H1 (cell line): ENCODE data around the gene GMNC. TPM values are rescaled to one million over a fixed set of nuclear protein-coding genes. Genes with fewer than 3 reads are reported as not detected.

Experiments
- FOSL1 ChIP-seq: IDR thresholded peaks from 2 replicates; pipeline ENCODE4 v1.6.1; 2011; ENCODE audit warnings: mild to moderate bottlenecking, low read depth, low read length, moderate library complexity; ENCODE audit not compliant: insufficient read depth
- SRF ChIP-seq: IDR thresholded peaks from 2 replicates; pipeline ENCODE4 v1.6.1; 2011; ENCODE audit warnings: mild to moderate bottlenecking, low read depth, low read length, moderate library complexity
- polyA plus RNA-seq, 7 experiments: library from polyadenylated mRNA; depleted of rRNA in 3 of 7; stranded (reverse) in 5 of 7; unstranded in 2 of 7; fragments of >200 nt in 5 of 7; fragments of 200-250 nt in 2 of 7; gene quantifications; 1 replicate in 5 of 7; 2 replicates in 1 of 7; 4 replicates in 1 of 7; pipeline versions ENCODE4 v1.2.1 to v1.2.3, GENCODE V29; 2011 to 2013; ENCODE audit warnings: missing spikeins in 2 of 7, mixed read lengths in 2 of 7
- total RNA-seq: library from RNA; stranded (reverse); fragmentation: NEBNext Ultra II Directional; extraction: Animal tissue kit (Norgen Biotek cat#: 25700); gene quantifications from 2 replicates; pipeline ENCODE4 v1.2.1, GENCODE V29; 2021

The GMNC gene
- total and polyA plus RNA-seq, 2 of the 8 experiments (the other 6 are each of a cell fraction or from before 2014, with no cell fraction given): 0.05 to 0.24 TPM

GRCh38 chr3:190864002-190864401, 1.5 kb upstream of the GMNC start (continued):
- no peak for TF ChIP-seq SRF
- TF ChIP-seq FOSL1: no peak
